ENCODE data around the gene TAC4.

DNA sequence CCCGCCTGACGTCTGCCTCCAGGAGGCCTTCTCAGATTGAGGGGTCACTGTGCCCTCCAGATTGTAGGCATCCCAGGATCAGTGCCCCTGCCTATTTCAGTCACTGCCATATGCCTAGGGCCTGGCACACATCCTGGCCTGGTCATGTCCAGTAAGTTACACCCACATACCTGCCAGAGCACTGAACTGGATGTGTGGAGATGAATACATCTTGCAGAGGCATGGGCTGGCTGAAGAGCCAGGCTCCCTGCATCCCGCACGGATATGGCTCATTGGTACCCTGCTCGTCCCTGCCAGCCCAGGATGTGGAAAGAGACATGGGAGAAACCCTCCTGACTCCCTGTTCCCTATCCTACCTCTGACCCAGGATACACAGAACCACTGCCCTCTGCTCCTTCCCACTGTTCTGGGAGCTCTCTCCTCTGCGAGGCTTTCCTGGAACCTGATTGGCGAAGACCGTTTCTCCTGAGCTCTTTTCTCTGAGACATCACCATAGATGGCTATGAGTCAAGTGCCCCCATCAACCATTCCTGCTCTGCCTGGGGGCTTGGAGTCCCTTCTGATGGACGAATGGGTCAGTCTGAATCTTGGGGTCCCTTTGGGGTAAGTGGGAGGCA lies 40.0 kb upstream of the TAC4 start:
- no peak for TF ChIP-seq FOXM1 (IDR thresholded peaks at IDR 0.05; ENCODE audit: borderline replicate concordance)
- TF ChIP-seq BHLHE40 (IDR thresholded peaks at IDR 0.05; ENCODE audit: borderline replicate concordance) = no peak
- no peak for TF ChIP-seq SUZ12 (IDR thresholded peaks at IDR 0.05)
- TF ChIP-seq SP1 (IDR thresholded peaks at IDR 0.05) = no peak
- no peak for TF ChIP-seq CTBP1 (IDR thresholded peaks at IDR 0.05; ENCODE audit: borderline replicate concordance)
- no peak for TF ChIP-seq ARNT (IDR thresholded peaks at IDR 0.05)
- no peak for TF ChIP-seq TARDBP (IDR thresholded peaks at IDR 0.05)
- TF ChIP-seq ELF4 (IDR thresholded peaks at IDR 0.05) = no peak
- no peak for TF ChIP-seq NFRKB (IDR thresholded peaks at IDR 0.05)
- no peak for TF ChIP-seq L3MBTL2 (conservative IDR thresholded peaks at IDR 0.05)
- no peak for TF ChIP-seq FOXA1 (IDR thresholded peaks at IDR 0.05)
- TF ChIP-seq HDGF (IDR thresholded peaks at IDR 0.05; ENCODE audit: borderline replicate concordance) = no peak

Data from HEK293T (cell line).